OCI-LY7 (cell line): Measurements from ENCODE around the gene NCAN. TPM values are rescaled to one million over a fixed set of nuclear protein-coding genes. Genes with fewer than 3 reads are reported as not detected.

Source experiments
- Bru-seq: library from RNA; stranded (reverse); fragments of 400-500 nt; gene quantifications from one replicate; lab custom pipeline; 2021; lab: Mats Ljungman, UMichigan
- BruChase-seq, 2 experiments: library from RNA; stranded (reverse); fragments of 400-500 nt; gene quantifications; one replicate each; lab custom pipeline; 2021; lab: Mats Ljungman, UMichigan
- BruUV-seq: library from RNA; stranded (reverse); fragments of 400-500 nt; replicated peaks from 2 replicates; lab custom pipeline; 2021; lab: Mats Ljungman, UMichigan
- CTCF ChIA-PET: fragments of 300-600 bp; sonication (Branson Sonifier 250); formaldehyde crosslinking; loops from one replicate; lab custom pipeline; 2022; ENCODE audit warnings: antibody characterized with exemption; ENCODE audit not compliant: unreplicated experiment; lab: Charles Lee
- POLR2A ChIA-PET: fragments of 300-600 bp; sonication (Branson Sonifier 250); formaldehyde crosslinking; loops from one replicate; lab custom pipeline; 2022; ENCODE audit warnings: antibody characterized with exemption; lab: Charles Lee
- DNase-seq: peaks from one replicate; pipeline ENCODE4 v3.0.0-alpha.2; 2015; ENCODE audit warnings: low spot score
- H2AFZ ChIP-seq: fragments of 200-600 bp; sonication (generic), shearing (Covaris generic); 2 replicates; pipeline ENCODE4 v1.6.1; 2014; ENCODE audit warnings: mild to moderate bottlenecking, antibody characterized with exemption, low read length, moderate library complexity
- H3K27ac ChIP-seq: fragments of 200-600 bp; sonication (generic); 2 replicates; pipeline ENCODE4 v1.5.1; 2014; ENCODE audit warnings: mixed run types, low read depth, mild to moderate bottlenecking, moderate library complexity, low read length, inconsistent platforms; ENCODE audit not compliant: poor library complexity, severe bottlenecking
- H3K36me3 ChIP-seq: fragments of 200-600 bp; sonication (generic); 2 replicates; pipeline ENCODE4 v1.6.1; 2014; ENCODE audit warnings: mild to moderate bottlenecking, antibody characterized with exemption, low read length, moderate library complexity, mixed read lengths; ENCODE audit not compliant: insufficient read depth
- H3K4me1 ChIP-seq: fragments of 200-600 bp; sonication (generic); 2 replicates; pipeline ENCODE4 v1.5.1; 2014; ENCODE audit warnings: mild to moderate bottlenecking, low read length; ENCODE audit not compliant: insufficient read depth, poor library complexity, severe bottlenecking
- H3K4me2 ChIP-seq: fragments of 200-600 bp; sonication (generic); 2 replicates; pipeline ENCODE4 v1.6.1; 2014; ENCODE audit warnings: mild to moderate bottlenecking, low read length
- H3K4me3 ChIP-seq: fragments of 200-600 bp; sonication (generic); 2 replicates; pipeline ENCODE4 v1.5.1; 2014; ENCODE audit warnings: mild to moderate bottlenecking, low read depth, low read length; ENCODE audit not compliant: poor library complexity, severe bottlenecking
- H3K79me2 ChIP-seq: fragments of 200-600 bp; sonication (generic); 2 replicates; pipeline ENCODE4 v1.6.1; 2016; ENCODE audit warnings: low read depth, mild to moderate bottlenecking, low read length, moderate library complexity, mixed read lengths; ENCODE audit not compliant: insufficient read depth
- H3K9me2 ChIP-seq: fragments of 200-600 bp; sonication (generic); 2 replicates; pipeline ENCODE4 v1.6.1; 2016; ENCODE audit warnings: mild to moderate bottlenecking, low read length, mixed read lengths; ENCODE audit not compliant: insufficient read depth
- H3K9me3 ChIP-seq: fragments of 200-600 bp; sonication (generic); 2 replicates; pipeline ENCODE4 v1.6.1; 2014; ENCODE audit warnings: mild to moderate bottlenecking, mixed run types, low read length, mixed read lengths
- H4K20me1 ChIP-seq: fragments of 200-600 bp; sonication (generic); 2 replicates; pipeline ENCODE4 v1.6.1; 2014; ENCODE audit warnings: mild to moderate bottlenecking, antibody characterized with exemption, low read length, moderate library complexity, mixed read lengths; ENCODE audit not compliant: insufficient read depth
- CTCF ChIP-seq: fragments of 200-600 bp; sonication (generic); conservative IDR thresholded peaks from 2 replicates; pipeline ENCODE4 v1.5.1; 2014; ENCODE audit warnings: mild to moderate bottlenecking, antibody characterized with exemption, low read length, moderate library complexity, mixed read lengths
- EZH2phosphoT487 ChIP-seq: fragments of 200-600 bp; sonication (generic); IDR thresholded peaks from 2 replicates; pipeline ENCODE4 v1.6.1; 2018; ENCODE audit warnings: low read depth, borderline replicate concordance, mild to moderate bottlenecking, mixed run types, antibody characterized with exemption, low read length, moderate library complexity, mixed read lengths
- intact Hi-C: fragments of 100-400 bp; cut with micrococcal nuclease; formaldehyde crosslinking; loops from one replicate; pipeline ENCODE4 v1.10.0; 2022; ENCODE audit not compliant: unreplicated experiment
- long read RNA-seq: library from polyadenylated mRNA; stranded (forward); transcript quantifications from one replicate; pipeline ENCODE4 v2.0.0, GENCODE V29; 2022
- total RNA-seq, 2 experiments: library from RNA; depleted of rRNA in 1 of 2; stranded (reverse); fragments of >200 nt in 1 of 2; shearing (Covaris generic) in 1 of 2; gene quantifications; 2 replicates each; pipeline ENCODE4 v1.2.3, GENCODE V29; 2014 to 2022

NCAN gene
- total RNA-seq (2014; rRNA removed; shearing (Covaris generic)) (not detected in 2 replicates), total RNA-seq (2022) (not detected in 2 replicates), Bru-seq, nascent RNA (not detected), BruChase-seq, experiment 1, labeled RNA remaining after a 6-hour chase (percentile 13 among the genes with signal in this experiment), BruChase-seq, experiment 2, labeled RNA remaining after a 2-hour chase (not detected)
- long read RNA-seq = 0 reads

DNA sequence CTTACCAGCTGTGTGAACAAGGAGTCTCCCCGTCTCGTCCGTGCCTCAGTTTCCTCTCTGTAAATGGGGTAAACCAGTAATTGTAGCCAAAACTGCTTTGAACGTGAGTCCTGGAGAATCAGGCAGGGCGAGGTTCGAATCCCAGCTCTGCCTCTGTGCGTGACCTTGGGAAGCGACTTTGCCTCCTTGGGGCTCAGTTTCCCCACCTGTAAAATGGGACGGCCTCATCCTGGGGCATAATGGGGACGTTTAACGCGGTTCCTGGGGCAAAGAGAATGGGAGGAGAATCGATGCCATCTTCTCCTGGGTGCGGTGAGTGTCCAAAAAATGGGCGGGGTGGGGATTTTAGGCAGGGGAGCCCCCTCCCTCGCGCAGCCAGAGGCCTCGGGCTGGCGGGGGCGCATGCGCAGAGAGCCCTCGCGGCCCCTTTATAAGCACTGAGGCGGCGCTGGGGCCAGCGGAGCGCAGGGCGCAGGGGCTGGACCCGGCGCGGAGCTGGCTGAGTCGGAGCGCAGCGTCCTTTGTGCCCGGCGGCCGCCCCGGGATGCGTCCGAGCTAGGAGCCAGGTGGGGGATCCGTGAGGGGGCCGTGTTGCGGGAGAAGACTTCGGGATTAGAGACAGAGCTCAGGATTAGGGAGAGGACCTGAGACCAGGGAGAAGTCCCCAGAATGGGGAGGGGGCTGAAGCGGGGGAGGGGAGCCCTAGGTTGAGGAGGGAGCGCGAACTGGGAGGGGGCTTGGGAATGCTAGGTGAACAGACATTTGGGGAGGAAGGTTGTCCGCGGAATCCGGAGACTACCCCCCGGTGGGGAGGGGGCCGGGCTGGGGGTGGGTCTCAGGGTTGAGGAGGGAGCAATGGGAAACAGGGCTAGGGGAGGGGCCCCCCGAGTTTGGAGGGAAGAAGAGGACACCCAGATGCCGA, at the start of gene NCAN:
TSS of gene NCAN (plus strand) at position 460 of the 922 bp plus-strand sequence. CDS start 4,996 bp downstream, outside the sequence.
- BruUV-seq = no TSS peak
- no peaks in the 10 kb centered on the region for H3K79me2 ChIP-seq
- intact Hi-C loops = no loop called here
- no peak for DNase-seq
- no peaks in the 10 kb centered on the region for H3K36me3 ChIP-seq
- TF ChIP-seq EZH2phosphoT487 (no peak), CTCF (no peak)
- no peak within 1 kb of the TSS for H3K4me3 ChIP-seq
- no peaks in the 10 kb centered on the region for H3K9me2 ChIP-seq
- H3K27ac ChIP-seq = no peak within 1 kb of the TSS
- H4K20me1 ChIP-seq = no peaks in the 10 kb centered on the region
- ChIA-PET CTCF (no interaction called here), POLR2A (no interaction called here)
- H3K9me3 ChIP-seq = no peaks in the 10 kb centered on the region
- no peak within 1 kb of the TSS for H3K4me2 ChIP-seq
- H3K4me1 ChIP-seq = no peaks in the 10 kb centered on the region
- H2AFZ ChIP-seq = no peak within 1 kb of the TSS

GRCh38 chr19:19162495-19162894, 49.3 kb upstream of the NCAN start:
- DNase-seq = no peak
- CTCF ChIA-PET = no interaction called here
- peaks cover 96% of the 10 kb centered on the region for H3K4me1 ChIP-seq
- no peak for TF ChIP-seq CTCF
- peaks cover 71% of the 10 kb centered on the region for H3K36me3 ChIP-seq
- POLR2A ChIA-PET = interaction anchor here (1.7 kb wide), 1 partner anchor 14 kb away, joined by 4 read pairs; no protein-coding TSS in a partner anchor
- no peaks in the 10 kb centered on the region for H3K9me3 ChIP-seq
- peak overlapping the region; percentile 100 for H3K4me2 ChIP-seq
- intact Hi-C loops = loop anchor here (10.0 kb wide), 2 partner anchors 502 to 638 kb away; partner anchors contain the start of genes ATP13A1, ELL and ZNF101
- 0 out of 2 replicates have a peak, but pooled peaks cover 4% of the 10 kb centered on the region for H4K20me1 ChIP-seq
- H3K9me2 ChIP-seq = no peaks in the 10 kb centered on the region
- BruUV-seq = no TSS peak
- H3K4me3 ChIP-seq = peak overlapping the region; percentile 93
- H3K27ac ChIP-seq = peak overlapping the region; percentile 98
- H3K79me2 ChIP-seq = peaks cover 83% of the 10 kb centered on the region
- H2AFZ ChIP-seq = no peak overlapping the region
